ENCODE results near the gene IRX3.

IRX3 gene

GRCh38 chr16:54291656-54292487 is 5.3 kb upstream of the IRX3 start:
- in situ Hi-C loops (cut with HindIII; ENCODE audit: low sequenced_read_pairs): no loop called here

DNA sequence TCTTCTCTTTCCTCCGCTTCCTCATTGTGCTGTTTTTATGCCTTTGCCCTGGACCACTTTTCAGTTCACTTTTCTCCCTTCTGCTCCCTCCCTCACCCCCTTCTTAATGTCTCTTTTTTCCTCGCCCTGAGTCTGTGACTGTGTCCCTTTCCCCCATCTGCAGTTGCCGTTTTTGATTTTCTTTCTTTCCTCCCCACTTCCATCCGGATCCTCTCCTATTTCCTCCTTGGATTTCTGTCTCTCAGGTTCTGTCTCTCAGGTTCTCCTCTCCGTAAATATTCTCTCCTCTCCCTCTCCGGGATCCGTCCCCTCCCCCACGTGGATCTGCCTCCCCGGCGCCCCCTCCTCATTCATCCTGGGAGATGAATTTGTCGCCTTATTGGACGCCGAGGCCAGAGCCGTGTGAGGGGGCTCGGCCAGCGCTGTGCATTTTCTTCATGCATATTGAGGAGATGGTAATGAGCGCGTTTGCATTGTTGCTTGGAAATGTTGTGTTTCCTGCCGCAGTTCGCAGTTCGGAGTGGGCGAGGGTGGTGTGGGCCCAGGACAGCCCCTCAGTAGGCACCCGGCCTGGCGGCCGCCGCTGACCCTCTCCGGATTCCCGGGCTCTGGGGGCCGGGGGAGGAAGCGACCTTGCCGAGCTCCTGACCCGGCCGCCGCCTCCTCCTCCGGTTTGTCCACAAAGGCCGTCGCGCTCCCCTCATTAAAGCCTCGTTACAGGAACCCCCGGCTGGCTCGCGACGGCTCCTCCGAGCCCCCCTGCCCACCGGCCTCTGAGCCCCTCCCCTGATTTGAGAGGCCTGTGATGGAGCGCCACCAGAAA is 4.5 kb upstream of the IRX3 start:
- in situ Hi-C loops (cut with HindIII; ENCODE audit: low sequenced_read_pairs): no loop called here

GRCh38 chr16:54289945-54290832 is 3.6 kb upstream of the IRX3 start:
- in situ Hi-C loops (cut with HindIII; ENCODE audit: low sequenced_read_pairs): no loop called here

DNA sequence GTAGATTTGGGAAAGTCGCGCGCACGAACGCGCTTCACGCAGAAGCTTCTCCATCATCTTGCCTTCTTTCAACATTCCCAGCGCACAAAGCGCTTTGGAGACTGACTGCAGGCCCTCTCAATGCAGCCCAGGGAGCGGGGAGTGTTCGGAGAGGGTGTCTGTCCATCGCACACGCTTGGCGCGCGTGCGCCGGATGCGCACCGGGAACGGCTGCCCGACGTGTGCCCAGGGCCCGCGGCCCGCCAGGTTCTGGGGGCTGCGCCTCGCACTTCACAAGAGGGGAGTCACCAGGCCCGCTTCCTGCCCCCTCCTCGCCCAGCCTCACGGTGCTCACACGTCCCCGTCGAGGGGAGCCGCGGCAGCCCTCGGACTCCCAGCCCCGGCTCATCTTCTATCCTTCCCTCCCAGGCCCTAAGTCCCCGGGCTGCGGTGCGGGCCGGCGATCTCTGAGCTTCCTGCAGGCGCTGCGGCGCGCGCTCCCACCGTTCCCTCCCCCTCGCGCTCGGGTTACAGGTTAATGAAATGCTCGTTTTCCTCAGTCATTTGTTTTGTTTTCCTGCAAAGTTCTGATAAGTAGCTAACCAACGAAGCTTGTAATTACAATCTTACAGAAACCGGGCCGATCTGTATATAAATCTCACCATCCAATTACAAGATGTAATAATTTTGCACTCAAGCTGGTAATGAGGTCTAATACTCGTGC is 2.8 kb upstream of the IRX3 start:
- in situ Hi-C loops (cut with HindIII; ENCODE audit: low sequenced_read_pairs): no loop called here

GRCh38 chr16:54288835-54289241 is 2.3 kb upstream of the IRX3 start:
- in situ Hi-C loops (cut with HindIII; ENCODE audit: low sequenced_read_pairs): no loop called here

GRCh38 chr16:54288030-54288834 is 1.6 kb upstream of the IRX3 start:
- in situ Hi-C loops (cut with HindIII; ENCODE audit: low sequenced_read_pairs): no loop called here

DNA sequence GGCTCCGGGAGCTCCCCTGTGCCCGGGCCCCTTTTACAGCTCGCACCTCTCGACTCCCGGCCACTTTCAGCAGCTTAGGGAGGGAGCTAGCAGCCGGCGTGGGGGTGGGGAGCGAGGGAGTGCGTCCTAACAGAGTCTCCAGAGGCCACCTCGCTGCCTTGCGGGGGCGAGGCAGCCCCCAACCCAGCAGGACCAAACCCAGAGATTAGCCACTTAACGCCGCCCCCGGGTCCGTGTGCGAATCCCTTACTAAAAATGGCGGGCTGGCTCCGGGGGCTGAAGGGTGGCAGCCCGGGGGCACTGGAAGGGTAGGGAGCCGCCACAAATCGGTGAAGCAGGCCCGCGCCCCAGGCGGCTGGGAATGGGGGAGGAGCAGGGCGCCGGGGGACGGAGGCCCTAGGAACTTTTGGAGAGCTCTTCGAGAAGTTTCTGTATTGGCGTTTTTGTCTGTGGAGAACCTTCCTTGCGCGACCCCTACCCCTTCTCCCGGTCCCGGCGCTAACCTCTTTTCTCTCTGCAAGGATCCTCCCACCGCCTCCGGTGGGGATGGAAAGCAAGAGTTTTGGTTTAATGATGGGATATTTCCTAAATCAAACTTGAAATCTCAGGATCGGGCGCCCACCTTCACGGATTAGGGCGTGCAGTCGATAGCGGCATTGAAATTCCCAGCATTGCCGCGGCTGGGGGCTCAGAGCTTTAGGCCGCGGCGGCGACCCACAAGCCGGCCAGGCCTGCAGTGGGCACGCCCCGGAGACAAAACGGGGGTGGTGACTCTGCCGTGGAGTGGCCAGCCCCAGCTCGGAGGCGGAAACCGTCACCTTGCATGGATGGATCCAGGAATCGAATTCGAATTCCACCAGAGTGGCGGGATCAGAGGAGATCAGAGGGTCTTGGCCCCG is 793 bp upstream of the IRX3 start:
- in situ Hi-C loops (cut with HindIII; ENCODE audit: low sequenced_read_pairs): no loop called here

- in situ Hi-C loops (cut with HindIII; ENCODE audit: low sequenced_read_pairs): no loop called here
Measured at GRCh38 chr16:54286090-54286365, 559 bp downstream of the IRX3 start.

GRCh38 chr16:54285414-54286089 is 1.0 kb downstream of the IRX3 start:
- in situ Hi-C loops (cut with HindIII; ENCODE audit: low sequenced_read_pairs): no loop called here

DNA sequence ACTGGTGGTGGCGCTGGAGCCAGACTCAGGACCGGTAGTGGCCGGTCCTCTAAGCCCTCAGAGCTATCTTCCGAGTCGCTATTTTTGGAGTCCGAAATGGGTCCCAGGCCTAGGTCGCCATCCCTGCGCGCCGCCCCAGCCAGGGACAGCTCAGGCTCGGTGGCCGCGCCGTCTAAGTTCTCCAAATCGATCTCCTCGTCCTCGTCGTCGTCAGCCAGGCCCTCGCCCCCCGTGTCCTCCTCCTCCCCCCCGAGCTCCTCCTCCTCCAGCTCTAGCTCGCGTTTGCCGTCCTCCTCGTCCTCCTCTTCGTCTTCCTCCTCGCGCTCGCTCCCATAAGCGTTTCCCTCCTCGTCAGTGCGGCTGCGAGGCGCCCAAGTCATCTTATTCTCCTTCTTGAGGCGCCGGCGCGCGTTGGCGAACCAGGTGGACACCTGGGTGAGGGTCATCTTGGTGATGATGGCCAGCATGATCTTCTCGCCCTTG is 1.6 kb downstream of the IRX3 start:
- in situ Hi-C loops (cut with HindIII; ENCODE audit: low sequenced_read_pairs): loop anchor here (5.0 kb wide), 1 partner anchor 52 kb away; no protein-coding TSS in a partner anchor

GRCh38 chr16:54284319-54284930 is 2.2 kb downstream of the IRX3 start:
- in situ Hi-C loops (cut with HindIII; ENCODE audit: low sequenced_read_pairs): loop anchor here (5.0 kb wide), 1 partner anchor 53 kb away; no protein-coding TSS in a partner anchor

DNA sequence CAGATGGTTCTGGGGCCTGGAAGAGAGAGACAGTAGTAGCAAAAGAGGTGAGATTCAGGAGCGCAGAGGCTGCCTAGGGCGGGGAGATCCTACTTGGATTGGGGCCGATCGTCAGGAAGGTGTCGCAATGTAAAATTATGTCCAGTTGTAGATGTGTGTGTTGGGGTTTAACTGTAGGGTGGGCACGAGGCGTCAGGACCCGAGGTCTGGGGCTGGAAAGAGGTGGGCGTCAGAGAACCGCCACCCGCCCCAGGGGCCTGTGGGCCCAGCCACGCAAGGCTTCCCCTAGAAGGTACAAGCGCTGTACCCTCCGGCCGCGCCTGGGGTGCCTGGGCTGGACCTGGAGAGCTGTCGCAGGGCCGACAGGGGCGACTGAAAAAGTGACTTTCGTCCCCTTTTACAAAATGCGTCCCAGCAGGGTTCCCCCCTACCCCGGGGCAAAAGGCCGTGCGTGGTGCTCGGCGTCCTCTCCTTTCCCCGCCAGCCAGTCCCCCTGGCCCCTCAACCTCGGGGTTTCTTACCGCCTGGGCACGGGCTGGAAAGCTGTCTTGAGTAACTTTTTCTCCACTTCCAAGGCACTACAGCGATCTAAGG is 2.8 kb downstream of the IRX3 start:
- in situ Hi-C loops (cut with HindIII; ENCODE audit: low sequenced_read_pairs): loop anchor here (5.0 kb wide), 1 partner anchor 53 kb away; no protein-coding TSS in a partner anchor

DNA sequence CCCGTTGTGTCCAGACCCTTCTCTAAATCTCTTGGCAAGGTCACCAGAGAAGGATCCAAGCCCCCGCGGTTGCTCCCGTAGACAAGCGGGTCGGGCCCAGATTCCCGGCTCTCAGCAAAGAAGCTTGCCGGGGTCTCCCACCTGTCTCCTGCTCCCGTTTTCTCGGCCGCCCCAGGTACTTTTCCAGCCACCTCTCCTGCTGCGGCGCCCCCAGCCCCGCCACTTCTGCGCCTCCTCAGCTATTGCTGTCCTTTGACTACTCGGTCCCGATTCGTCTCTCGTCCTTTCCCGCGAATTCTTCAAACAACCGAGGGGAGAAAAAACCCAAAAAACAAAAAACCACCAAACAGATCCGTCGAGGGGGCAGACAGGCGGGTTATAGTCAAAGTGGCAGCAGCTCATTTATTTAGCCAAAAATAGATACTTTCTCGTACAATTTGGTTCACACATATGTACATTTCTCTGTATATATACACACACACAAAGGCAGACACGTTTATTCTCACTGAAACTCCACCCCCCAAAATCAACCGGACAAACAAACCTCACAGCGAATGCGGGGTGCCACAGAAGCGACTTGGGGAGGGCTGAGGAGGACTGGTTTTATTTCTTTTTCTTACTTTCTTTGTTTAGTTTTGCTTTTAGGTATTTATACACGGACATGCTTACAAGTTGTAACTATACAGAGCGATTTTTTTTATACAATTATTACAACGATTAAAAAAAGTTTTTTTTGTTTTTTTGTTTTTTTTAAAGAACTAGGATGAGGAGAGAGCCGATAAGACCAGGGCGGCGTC is 3.5 kb downstream of the IRX3 start:
- in situ Hi-C loops (cut with HindIII; ENCODE audit: low sequenced_read_pairs): loop anchor here (5.0 kb wide), 1 partner anchor 54 kb away; no protein-coding TSS in a partner anchor

DNA sequence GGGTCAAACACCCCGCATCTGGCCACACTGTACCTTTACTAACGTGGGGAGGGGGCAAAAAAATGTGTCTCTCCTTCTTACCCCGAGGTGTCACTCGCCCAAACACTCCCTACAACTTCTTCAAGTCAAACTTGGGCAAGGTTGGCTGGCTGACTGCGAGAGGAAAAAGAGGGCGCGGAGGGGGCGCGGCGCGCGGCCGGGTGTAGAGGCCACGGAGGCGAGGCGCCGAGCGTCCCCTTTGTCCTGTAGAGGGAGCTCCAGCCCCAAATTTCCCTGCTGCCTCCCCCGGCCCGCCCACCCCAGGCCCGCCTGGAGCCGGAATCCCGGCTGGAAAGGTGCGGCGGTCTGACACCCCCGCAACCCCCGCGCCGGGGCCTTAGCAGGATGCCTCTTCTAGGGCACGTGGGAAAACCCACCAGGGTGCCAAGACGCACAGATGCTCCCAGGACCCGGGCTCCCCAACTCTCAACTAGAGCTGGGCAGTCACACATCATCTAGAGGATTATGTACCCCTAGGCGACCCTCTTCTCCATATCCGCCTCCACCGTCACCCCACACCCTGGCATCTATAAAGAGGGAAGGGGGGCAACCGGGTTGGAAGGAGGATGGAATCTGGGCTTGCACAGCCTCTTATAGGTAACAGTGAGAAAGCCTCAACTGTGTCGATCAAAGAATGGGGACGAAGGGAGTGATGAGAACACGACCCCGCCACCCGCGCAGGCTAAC is 4.2 kb downstream of the IRX3 start:
- in situ Hi-C loops (cut with HindIII; ENCODE audit: low sequenced_read_pairs): loop anchor here (5.0 kb wide), 1 partner anchor 55 kb away; no protein-coding TSS in a partner anchor

DNA sequence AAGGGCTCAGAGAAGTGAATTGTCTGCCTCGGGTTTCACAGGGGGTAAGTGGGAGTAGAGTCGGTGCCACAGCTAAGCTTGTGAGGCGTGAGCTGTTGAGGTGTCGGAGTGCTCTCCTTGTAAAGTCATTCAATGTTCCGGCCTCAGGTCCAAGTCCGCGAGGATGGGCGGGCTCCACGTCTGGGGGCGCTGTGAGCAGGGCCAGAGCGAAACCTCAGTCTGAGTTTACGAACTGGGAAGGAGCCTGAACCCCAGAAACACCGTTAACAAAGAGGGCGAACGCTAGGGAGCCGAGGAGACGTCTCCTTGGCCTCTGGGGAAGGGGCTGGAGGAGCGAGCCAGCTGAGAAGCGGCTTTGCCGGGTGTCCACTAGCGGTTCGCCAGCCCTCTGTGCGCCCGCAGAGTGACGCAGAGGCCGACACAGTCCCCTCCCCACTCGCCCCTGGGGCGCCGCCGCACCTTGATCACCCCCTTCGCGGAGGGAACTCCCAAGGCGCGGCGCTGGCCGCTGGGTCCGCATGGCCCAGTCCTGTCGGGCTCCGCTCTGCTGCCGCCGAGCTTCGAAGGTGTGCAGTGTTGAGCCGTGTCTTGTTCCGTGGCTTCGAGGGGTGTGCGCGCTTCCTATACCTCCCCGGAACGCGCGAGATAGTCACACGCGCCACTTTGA is 4.9 kb downstream of the IRX3 start:
- in situ Hi-C loops (cut with HindIII; ENCODE audit: low sequenced_read_pairs): loop anchor here (5.0 kb wide), 1 partner anchor 56 kb away; no protein-coding TSS in a partner anchor

Data from DLD1 (cell line).